Measurements from ENCODE around the gene USP44.
A peak's percentile ranks its signal among the peaks of the same experiment; 100 is the strongest.

DNA sequence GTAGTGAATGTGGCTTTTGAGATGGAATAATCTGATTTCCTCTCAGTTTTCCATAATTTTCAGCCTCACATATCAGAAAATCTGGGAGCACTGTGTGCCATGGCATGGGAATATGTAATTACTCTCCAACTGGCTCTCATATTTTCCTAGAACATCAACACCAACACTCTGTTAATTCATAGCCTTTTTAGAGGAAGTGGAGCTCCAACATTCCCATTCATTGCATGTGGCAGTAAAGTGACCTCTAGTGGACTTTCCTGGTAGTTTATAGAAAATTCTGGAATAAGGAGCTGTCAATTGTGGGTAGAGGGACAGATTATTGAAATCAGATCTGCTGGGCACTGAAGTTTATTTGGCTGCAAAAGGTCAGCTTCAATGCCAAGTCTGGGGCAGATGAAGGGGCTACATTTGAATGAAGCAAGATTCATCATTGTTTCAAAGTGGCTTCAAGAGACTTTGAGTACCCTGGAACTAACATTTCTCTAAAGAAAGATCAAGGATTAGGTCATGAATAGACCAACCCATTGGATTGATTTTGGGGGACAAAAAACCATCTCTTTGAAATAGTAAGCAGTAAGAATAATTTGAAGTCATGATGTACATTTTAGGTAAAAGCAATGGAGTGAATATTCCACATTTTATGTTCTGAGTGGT lies 23.6 kb upstream of the USP44 start:
- no peak for TF ChIP-seq EZH2phosphoT487 (conservative IDR thresholded peaks at IDR 0.05; ENCODE audit: low read length)
- TF ChIP-seq, protein P1, sequence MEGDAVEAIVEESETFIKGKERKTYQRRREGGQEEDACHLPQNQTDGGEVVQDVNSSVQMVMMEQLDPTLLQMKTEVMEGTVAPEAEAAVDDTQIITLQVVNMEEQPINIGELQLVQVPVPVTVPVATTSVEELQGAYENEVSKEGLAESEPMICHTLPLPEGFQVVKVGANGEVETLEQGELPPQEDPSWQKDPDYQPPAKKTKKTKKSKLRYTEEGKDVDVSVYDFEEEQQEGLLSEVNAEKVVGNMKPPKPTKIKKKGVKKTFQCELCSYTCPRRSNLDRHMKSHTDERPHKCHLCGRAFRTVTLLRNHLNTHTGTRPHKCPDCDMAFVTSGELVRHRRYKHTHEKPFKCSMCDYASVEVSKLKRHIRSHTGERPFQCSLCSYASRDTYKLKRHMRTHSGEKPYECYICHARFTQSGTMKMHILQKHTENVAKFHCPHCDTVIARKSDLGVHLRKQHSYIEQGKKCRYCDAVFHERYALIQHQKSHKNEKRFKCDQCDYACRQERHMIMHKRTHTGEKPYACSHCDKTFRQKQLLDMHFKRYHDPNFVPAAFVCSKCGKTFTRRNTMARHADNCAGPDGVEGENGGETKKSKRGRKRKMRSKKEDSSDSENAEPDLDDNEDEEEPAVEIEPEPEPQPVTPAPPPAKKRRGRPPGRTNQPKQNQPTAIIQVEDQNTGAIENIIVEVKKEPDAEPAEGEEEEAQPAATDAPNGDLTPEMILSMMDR (IDR thresholded peaks at IDR 0.05; ENCODE audit: insufficient read depth, low read length, poor library complexity, severe bottlenecking), result peak; percentile 51

All from SU-DHL-6 (cell line).